ENCODE data around the gene RPA3.

Gene RPA3

DNA sequence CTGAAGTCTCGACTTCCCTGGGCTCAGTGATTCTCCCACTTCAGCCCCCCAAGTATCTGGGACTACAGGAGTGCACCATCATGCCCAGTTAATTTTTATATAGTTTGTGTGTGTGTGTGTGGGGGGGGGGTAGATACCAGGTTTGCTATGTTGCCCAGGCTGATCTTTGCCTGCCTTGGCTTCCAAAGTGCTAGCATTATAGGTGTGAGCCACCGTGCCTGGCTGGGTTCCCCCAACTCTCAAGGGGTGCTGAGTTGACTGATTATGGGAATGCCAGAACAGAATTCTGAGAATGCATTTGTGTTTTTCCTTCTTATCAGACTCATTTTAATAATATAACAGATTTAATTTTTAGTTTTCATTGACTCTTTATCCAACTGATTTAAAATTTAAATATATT, 19.5 kb downstream of the RPA3 start:
- Histone ChIP-seq H3K27me3 (ENCODE audit: insufficient read depth, low read length, poor library complexity) (no peaks in the 10 kb centered on the region), H3K9me3 (ENCODE audit: insufficient read depth, low read length, severe bottlenecking) (no peaks in the 10 kb centered on the region), H2AFZ (ENCODE audit: low read depth, low read length) (no peak overlapping the region), H3K79me2 (ENCODE audit: insufficient read depth, low read length) (no peaks in the 10 kb centered on the region), H3K27ac (ENCODE audit: low read length) (no peak overlapping the region), H4K20me1 (ENCODE audit: insufficient read depth, low read length) (no peaks in the 10 kb centered on the region), H3K36me3 (ENCODE audit: insufficient read depth, low read length) (no peaks in the 10 kb centered on the region), H3K4me3 (ENCODE audit: low read depth in 1 of 2, low read length in 2 of 2) (no peak overlapping the region), H3K4me2 (ENCODE audit: insufficient read depth, low read length) (no peak overlapping the region), H3K4me1 (ENCODE audit: insufficient read depth, low read length) (0 out of 2 replicates have a peak, but pooled peaks cover 6% of the 10 kb centered on the region), H3K9ac (ENCODE audit: low read depth, low read length) (no peak overlapping the region)
- TF ChIP-seq, protein P1, sequence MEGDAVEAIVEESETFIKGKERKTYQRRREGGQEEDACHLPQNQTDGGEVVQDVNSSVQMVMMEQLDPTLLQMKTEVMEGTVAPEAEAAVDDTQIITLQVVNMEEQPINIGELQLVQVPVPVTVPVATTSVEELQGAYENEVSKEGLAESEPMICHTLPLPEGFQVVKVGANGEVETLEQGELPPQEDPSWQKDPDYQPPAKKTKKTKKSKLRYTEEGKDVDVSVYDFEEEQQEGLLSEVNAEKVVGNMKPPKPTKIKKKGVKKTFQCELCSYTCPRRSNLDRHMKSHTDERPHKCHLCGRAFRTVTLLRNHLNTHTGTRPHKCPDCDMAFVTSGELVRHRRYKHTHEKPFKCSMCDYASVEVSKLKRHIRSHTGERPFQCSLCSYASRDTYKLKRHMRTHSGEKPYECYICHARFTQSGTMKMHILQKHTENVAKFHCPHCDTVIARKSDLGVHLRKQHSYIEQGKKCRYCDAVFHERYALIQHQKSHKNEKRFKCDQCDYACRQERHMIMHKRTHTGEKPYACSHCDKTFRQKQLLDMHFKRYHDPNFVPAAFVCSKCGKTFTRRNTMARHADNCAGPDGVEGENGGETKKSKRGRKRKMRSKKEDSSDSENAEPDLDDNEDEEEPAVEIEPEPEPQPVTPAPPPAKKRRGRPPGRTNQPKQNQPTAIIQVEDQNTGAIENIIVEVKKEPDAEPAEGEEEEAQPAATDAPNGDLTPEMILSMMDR (IDR thresholded peaks at IDR 0.05; ENCODE audit: borderline replicate concordance, extremely low read depth, low read length, poor library complexity, severe bottlenecking), result no peak
- no peak for TF ChIP-seq EZH2 (IDR thresholded peaks at IDR 0.05; ENCODE audit: borderline replicate concordance, low read depth, low read length, severe bottlenecking)
- no peak for DNase-seq
- ATAC-seq (ENCODE audit: insufficient read depth, low read depth), result no peak

DNA sequence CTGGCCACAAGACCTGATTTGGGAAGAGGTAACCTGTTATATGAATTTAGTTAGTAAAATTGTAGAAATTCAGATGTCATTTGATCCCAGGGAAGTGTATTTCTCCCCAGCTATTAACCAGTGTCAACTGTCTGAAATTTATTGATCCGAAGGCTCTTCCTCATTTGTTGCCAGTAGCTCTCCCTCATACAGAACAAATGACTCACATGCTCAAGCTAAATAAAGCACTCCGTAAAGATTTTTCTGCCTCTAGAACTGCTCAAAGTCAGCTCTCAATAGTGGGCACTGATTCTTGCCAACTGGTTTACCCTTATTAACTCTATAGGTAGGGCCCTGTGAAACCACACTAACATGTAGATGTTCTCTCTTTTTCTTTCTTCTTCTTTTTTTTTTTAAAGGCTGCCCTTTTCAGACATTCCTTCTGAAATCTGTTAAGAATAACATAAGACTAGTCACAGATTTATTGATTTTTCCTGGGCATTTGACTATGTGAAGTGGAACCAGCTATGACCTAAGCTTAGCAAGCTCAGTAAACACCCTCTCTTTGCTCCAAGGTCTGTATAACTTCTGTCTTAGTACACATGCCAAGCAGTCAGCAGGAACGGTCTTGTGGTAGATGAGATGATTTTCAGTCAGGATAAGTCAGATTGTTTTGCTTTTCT, 21.8 kb downstream of the RPA3 start:
- 0 out of 2 replicates have a peak, but pooled peaks cover 6% of the 10 kb centered on the region for H3K4me1 ChIP-seq (ENCODE audit: insufficient read depth, low read length)
- no peak overlapping the region for H3K4me3 ChIP-seq (ENCODE audit: low read depth in 1 of 2, low read length in 2 of 2)
- H4K20me1 ChIP-seq (ENCODE audit: insufficient read depth, low read length), result no peaks in the 10 kb centered on the region
- no peak overlapping the region for H3K9ac ChIP-seq (ENCODE audit: low read depth, low read length)
- H3K27ac ChIP-seq (ENCODE audit: low read length), result no peak overlapping the region
- H3K79me2 ChIP-seq (ENCODE audit: insufficient read depth, low read length), result no peaks in the 10 kb centered on the region
- H3K9me3 ChIP-seq (ENCODE audit: insufficient read depth, low read length, severe bottlenecking), result no peaks in the 10 kb centered on the region
- H3K4me2 ChIP-seq (ENCODE audit: insufficient read depth, low read length), result no peak overlapping the region
- DNase-seq (no peak), ATAC-seq (ENCODE audit: insufficient read depth, low read depth) (no peak)
- H3K27me3 ChIP-seq (ENCODE audit: insufficient read depth, low read length, poor library complexity), result no peaks in the 10 kb centered on the region
- TF ChIP-seq, protein P1 (IDR thresholded peaks at IDR 0.05; ENCODE audit: borderline replicate concordance, extremely low read depth, low read length, poor library complexity, severe bottlenecking), result no peak
- TF ChIP-seq EZH2 (IDR thresholded peaks at IDR 0.05; ENCODE audit: borderline replicate concordance, low read depth, low read length, severe bottlenecking), result no peak
- no peaks in the 10 kb centered on the region for H3K36me3 ChIP-seq (ENCODE audit: insufficient read depth, low read length)
- no peak overlapping the region for H2AFZ ChIP-seq (ENCODE audit: low read depth, low read length)

DNA sequence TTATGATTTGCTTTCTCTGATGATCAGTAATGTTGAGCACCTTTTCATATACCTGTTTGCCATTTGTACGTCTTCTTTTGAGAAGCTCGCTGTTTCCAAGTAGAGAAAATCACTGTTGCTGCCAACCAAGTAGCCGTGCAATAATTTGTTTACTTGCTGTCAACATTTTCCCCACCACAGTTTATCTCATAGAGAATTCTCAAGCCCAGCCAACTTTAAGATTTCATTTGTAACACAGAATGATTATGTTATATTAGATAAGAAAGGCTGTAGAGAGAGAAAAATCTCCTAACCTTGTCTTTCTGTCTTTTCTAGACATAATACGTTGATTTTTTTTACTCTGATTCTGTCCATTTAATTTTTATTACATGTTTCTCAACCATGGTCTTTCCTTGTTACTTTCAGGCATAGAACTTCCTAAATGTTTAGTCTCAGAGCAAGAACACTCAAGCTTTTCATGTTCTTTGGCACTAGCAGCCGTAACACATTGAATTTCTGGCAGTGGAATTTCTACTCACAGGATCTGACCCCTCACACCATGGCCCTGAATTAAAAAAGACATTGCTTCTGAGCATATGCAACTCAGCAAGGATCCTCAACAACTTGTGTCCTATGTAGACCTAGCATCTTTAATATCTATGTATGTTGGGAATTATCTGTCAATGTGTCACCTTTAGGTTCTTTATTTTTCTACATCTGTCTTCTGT, 23.1 kb downstream of the RPA3 start:
- Histone ChIP-seq H3K4me2 (ENCODE audit: insufficient read depth, low read length) (no peak overlapping the region), H3K79me2 (ENCODE audit: insufficient read depth, low read length) (no peaks in the 10 kb centered on the region), H3K27ac (ENCODE audit: low read length) (no peak overlapping the region), H3K9ac (ENCODE audit: low read depth, low read length) (no peak overlapping the region), H3K9me3 (ENCODE audit: insufficient read depth, low read length, severe bottlenecking) (no peaks in the 10 kb centered on the region), H3K4me1 (ENCODE audit: insufficient read depth, low read length) (0 out of 2 replicates have a peak, but pooled peaks cover 6% of the 10 kb centered on the region), H3K36me3 (ENCODE audit: insufficient read depth, low read length) (no peaks in the 10 kb centered on the region), H2AFZ (ENCODE audit: low read depth, low read length) (no peak overlapping the region), H3K27me3 (ENCODE audit: insufficient read depth, low read length, poor library complexity) (no peaks in the 10 kb centered on the region), H3K4me3 (ENCODE audit: low read depth in 1 of 2, low read length in 2 of 2) (no peak overlapping the region), H4K20me1 (ENCODE audit: insufficient read depth, low read length) (no peaks in the 10 kb centered on the region)
- TF ChIP-seq EZH2 (IDR thresholded peaks at IDR 0.05; ENCODE audit: borderline replicate concordance, low read depth, low read length, severe bottlenecking), result no peak
- TF ChIP-seq, protein P1 (IDR thresholded peaks at IDR 0.05; ENCODE audit: borderline replicate concordance, extremely low read depth, low read length, poor library complexity, severe bottlenecking), result no peak
- ATAC-seq (ENCODE audit: insufficient read depth, low read depth) (no peak), DNase-seq (no peak)
